Measurements from ENCODE around the gene ARHGEF4. TPM values are rescaled to one million over a fixed set of nuclear protein-coding genes. Genes with fewer than 3 reads are reported as not detected.

The ARHGEF4 gene
- total RNA-seq, 1 experiment from 2014 or later: 26.6 TPM

DNA sequence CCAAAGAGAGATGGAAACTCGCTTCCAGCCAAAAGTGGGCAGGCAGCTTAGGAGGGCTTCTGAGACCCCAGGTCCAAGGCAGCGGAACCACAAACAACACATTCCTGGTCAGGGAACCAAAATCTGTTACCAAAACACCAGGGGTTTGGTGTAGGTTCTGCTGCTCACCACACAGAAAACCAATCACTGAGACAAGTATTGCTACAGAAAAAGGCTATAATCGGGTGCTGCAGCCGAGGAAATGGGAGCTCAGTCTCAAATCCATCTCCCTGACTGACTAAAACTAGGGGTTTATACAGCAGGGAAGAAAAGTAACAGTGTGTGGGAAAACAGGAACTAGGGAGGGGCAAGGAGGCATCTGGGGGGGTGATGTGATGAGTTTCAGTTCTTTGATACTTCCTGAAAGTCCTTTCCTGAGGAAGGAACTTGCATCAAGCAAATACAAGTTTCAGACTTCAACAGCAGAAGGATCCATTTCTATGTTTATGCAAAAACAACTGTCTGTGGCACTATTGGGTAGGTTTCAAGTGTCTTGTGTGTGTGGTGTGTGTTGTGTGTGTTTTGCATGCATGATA lies 148.6 kb downstream of the ARHGEF4 start:
- no peaks in the 10 kb centered on the region for H3K79me2 ChIP-seq (ENCODE audit: insufficient read depth, low read length)
- no peak for ATAC-seq
- H3K4me2 ChIP-seq (ENCODE audit: low read length): no peak overlapping the region
- TF ChIP-seq EZH2phosphoT487 (IDR thresholded peaks at IDR 0.05; ENCODE audit: borderline replicate concordance): no peak
- TF ChIP-seq, protein P1, sequence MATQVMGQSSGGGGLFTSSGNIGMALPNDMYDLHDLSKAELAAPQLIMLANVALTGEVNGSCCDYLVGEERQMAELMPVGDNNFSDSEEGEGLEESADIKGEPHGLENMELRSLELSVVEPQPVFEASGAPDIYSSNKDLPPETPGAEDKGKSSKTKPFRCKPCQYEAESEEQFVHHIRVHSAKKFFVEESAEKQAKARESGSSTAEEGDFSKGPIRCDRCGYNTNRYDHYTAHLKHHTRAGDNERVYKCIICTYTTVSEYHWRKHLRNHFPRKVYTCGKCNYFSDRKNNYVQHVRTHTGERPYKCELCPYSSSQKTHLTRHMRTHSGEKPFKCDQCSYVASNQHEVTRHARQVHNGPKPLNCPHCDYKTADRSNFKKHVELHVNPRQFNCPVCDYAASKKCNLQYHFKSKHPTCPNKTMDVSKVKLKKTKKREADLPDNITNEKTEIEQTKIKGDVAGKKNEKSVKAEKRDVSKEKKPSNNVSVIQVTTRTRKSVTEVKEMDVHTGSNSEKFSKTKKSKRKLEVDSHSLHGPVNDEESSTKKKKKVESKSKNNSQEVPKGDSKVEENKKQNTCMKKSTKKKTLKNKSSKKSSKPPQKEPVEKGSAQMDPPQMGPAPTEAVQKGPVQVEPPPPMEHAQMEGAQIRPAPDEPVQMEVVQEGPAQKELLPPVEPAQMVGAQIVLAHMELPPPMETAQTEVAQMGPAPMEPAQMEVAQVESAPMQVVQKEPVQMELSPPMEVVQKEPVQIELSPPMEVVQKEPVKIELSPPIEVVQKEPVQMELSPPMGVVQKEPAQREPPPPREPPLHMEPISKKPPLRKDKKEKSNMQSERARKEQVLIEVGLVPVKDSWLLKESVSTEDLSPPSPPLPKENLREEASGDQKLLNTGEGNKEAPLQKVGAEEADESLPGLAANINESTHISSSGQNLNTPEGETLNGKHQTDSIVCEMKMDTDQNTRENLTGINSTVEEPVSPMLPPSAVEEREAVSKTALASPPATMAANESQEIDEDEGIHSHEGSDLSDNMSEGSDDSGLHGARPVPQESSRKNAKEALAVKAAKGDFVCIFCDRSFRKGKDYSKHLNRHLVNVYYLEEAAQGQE (IDR thresholded peaks at IDR 0.05; ENCODE audit: low read depth): no peak
- TF ChIP-seq CBX3 (IDR thresholded peaks at IDR 0.05; ENCODE audit: low read depth): no peak
- TF ChIP-seq ZNF274 (IDR thresholded peaks at IDR 0.05; ENCODE audit: low read depth, low read length): no peak
- TF ChIP-seq ELF1 (IDR thresholded peaks at IDR 0.05; ENCODE audit: borderline replicate concordance, low read depth): no peak
- TF ChIP-seq SIN3A (IDR thresholded peaks at IDR 0.05; ENCODE audit: low read depth): no peak
- TF ChIP-seq SP1 (IDR thresholded peaks at IDR 0.05; ENCODE audit: low read depth): no peak
- TF ChIP-seq, protein P2, sequence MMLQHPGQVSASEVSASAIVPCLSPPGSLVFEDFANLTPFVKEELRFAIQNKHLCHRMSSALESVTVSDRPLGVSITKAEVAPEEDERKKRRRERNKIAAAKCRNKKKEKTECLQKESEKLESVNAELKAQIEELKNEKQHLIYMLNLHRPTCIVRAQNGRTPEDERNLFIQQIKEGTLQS (IDR thresholded peaks at IDR 0.05): no peak
- TF ChIP-seq TCF7L2 (IDR thresholded peaks at IDR 0.05; ENCODE audit: borderline replicate concordance, extremely low read depth, insufficient read depth, insufficient read length): no peak
- TF ChIP-seq, protein P3, sequence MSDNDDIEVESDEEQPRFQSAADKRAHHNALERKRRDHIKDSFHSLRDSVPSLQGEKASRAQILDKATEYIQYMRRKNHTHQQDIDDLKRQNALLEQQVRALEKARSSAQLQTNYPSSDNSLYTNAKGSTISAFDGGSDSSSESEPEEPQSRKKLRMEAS (IDR thresholded peaks at IDR 0.05): no peak
- no peak for TF ChIP-seq EZH2 (IDR thresholded peaks at IDR 0.05)
- TF ChIP-seq POLR2A (IDR thresholded peaks at IDR 0.05; ENCODE audit: borderline replicate concordance, extremely low read depth, insufficient read depth, insufficient read length): no peak
- H3K9me2 ChIP-seq (ENCODE audit: insufficient read depth): no peaks in the 10 kb centered on the region
- no peaks in the 10 kb centered on the region for H3K27me3 ChIP-seq (ENCODE audit: insufficient read depth, low read length)
- CTCF ChIA-PET: no interaction called here
- H2AFZ ChIP-seq (ENCODE audit: low read depth, low read length, poor library complexity, severe bottlenecking): no peak overlapping the region
- POLR2A ChIA-PET: no interaction called here
- H3K4me3 ChIP-seq (replicated peaks in 1 of 2; ENCODE audit: low read depth in 1 of 2, low read length in 2 of 2): no peak overlapping the region
- H3K9ac ChIP-seq (ENCODE audit: low read length): no peak overlapping the region
- H3K9me3 ChIP-seq (ENCODE audit: control insufficient read depth in 1 of 2, insufficient read depth in 1 of 2, low read depth in 1 of 2, low read length in 2 of 2): no peaks in the 10 kb centered on the region
- H3K36me3 ChIP-seq (ENCODE audit: control insufficient read depth in 1 of 2, insufficient read depth in 2 of 2, low read length in 2 of 2): no peaks in the 10 kb centered on the region
- no peak overlapping the region for H3K27ac ChIP-seq (ENCODE audit: low read depth, low read length)
- no peaks in the 10 kb centered on the region for H4K20me1 ChIP-seq (ENCODE audit: insufficient read depth)
- no peaks in the 10 kb centered on the region for H3K4me1 ChIP-seq (ENCODE audit: control insufficient read depth in 1 of 2, insufficient read depth in 2 of 2, low read length in 2 of 2)
- no peak for DNase-seq (ENCODE audit: low read depth, low spot score)
- BruUV-seq (replicated peaks): no TSS peak
- RAD21 ChIA-PET (ENCODE audit: low non-redundant PET in 1 of 2, low total read pairs in 2 of 2, uncharacterized antibody in 2 of 2, unreplicated experiment in 2 of 2): no interaction called here
- intact Hi-C loops (cut with micrococcal nuclease): no loop called here

All from HCT116 (cell line).